H1 (cell line): ENCODE results near the gene CTBP2. TPM values are rescaled to one million over a fixed set of nuclear protein-coding genes. Genes with fewer than 3 reads are reported as not detected.

ENCODE experiments used
- CTCF ChIA-PET: fragments of 300-600 bp; sonication (Branson Sonifier 250); formaldehyde crosslinking; loops from one replicate; lab custom pipeline; 2021; ENCODE audit not compliant: partially characterized antibody; lab: Charles Lee
- POLR2A ChIA-PET: fragments of 300-600 bp; sonication (Branson Sonifier 250); formaldehyde crosslinking; loops from one replicate; lab custom pipeline; 2021; ENCODE audit warnings: inconsistent platforms; ENCODE audit not compliant: partially characterized antibody; lab: Charles Lee
- DNase-seq, 2 experiments: peaks; one replicate each; pipeline versions ENCODE4 v3.0.0 to v3.0.0-alpha.2; 2010 to 2022; ENCODE audit warnings: low spot score in 2 of 2, low read depth in 1 of 2, mixed read lengths in 1 of 2
- FAIRE-seq: peaks from 2 replicates; lab custom pipeline; 2011; peaks lifted over from hg19 to GRCh38; lab: Jason Lieb, UNC
- H2AFZ ChIP-seq: 2 replicates; pipeline ENCODE4 v1.8.1; 2012; ENCODE audit warnings: low read length, inconsistent platforms
- H2AK5ac ChIP-seq: 2 replicates; pipeline ENCODE4 v1.6.1; 2013; ENCODE audit warnings: low read depth, low read length
- H2BK120ac ChIP-seq: replicated peaks from 2 replicates; pipeline ENCODE3; 2013; ENCODE audit warnings: low read depth, low read length, inconsistent platforms
- H2BK12ac ChIP-seq: 2 replicates; pipeline ENCODE4 v1.6.1; 2013; ENCODE audit warnings: low read depth, low read length
- H2BK15ac ChIP-seq: 2 replicates; pipeline ENCODE4 v1.6.1; 2013; ENCODE audit warnings: low read length
- H2BK20ac ChIP-seq: 2 replicates; pipeline ENCODE4 v1.6.1; 2013; ENCODE audit warnings: low read length
- H2BK5ac ChIP-seq: 2 replicates; pipeline ENCODE4 v1.6.1; 2013; ENCODE audit warnings: low read depth, low read length
- H3K14ac ChIP-seq: 2 replicates; pipeline ENCODE4 v1.6.1; 2013; ENCODE audit warnings: inconsistent platforms; ENCODE audit not compliant: insufficient read length
- H3K18ac ChIP-seq: 2 replicates; pipeline ENCODE4 v1.6.1; 2013; ENCODE audit warnings: low read length; ENCODE audit errors: extremely low read depth
- H3K23ac ChIP-seq: 2 replicates; pipeline ENCODE4 v1.6.1; 2013; ENCODE audit warnings: inconsistent platforms; ENCODE audit not compliant: insufficient read length
- H3K23me2 ChIP-seq: 2 replicates; pipeline ENCODE4 v1.6.1; 2013; ENCODE audit warnings: low read depth, low read length
- H3K27ac ChIP-seq: 2 replicates; pipeline ENCODE4 v1.6.1; 2011; ENCODE audit warnings: low read depth, low read length, inconsistent platforms
- H3K27me3 ChIP-seq, 4 experiments: replicated peaks in 1 of 4; 1 replicate in 1 of 4; 2 replicates in 3 of 4; pipeline versions ENCODE4 v1.6.1 to v1.8.1; 2011 to 2013; ENCODE audit warnings: low read length in 3 of 4, mild to moderate bottlenecking in 3 of 4, inconsistent platforms in 2 of 4, mixed read lengths in 2 of 4, moderate library complexity in 1 of 4; ENCODE audit not compliant: control insufficient read depth in 3 of 4, insufficient read depth in 3 of 4; ENCODE audit errors: extremely low read depth in 1 of 4
- H3K36me3 ChIP-seq, 4 experiments: 2 replicates each; pipeline versions ENCODE4 v1.6.1 to v1.8.1; 2011 to 2013; ENCODE audit warnings: mild to moderate bottlenecking in 4 of 4, low read length in 3 of 4, moderate library complexity in 2 of 4, control low read depth in 1 of 4, inconsistent platforms in 1 of 4; ENCODE audit not compliant: insufficient read depth in 4 of 4, control insufficient read depth in 2 of 4
- H3K4ac ChIP-seq: replicated peaks from 2 replicates; pipeline ENCODE3; 2013; ENCODE audit warnings: low read length, low read depth, mixed read lengths, inconsistent platforms; ENCODE audit not compliant: insufficient read length
- H3K4me1 ChIP-seq, 4 experiments: replicated peaks in 1 of 4; 1 replicate in 1 of 4; 2 replicates in 3 of 4; pipeline versions ENCODE4 v1.6.1 to v1.8.1; 2011 to 2013; ENCODE audit warnings: low read length in 3 of 4, inconsistent platforms in 2 of 4, mixed read lengths in 1 of 4; ENCODE audit not compliant: insufficient read depth in 4 of 4, control insufficient read depth in 3 of 4
- H3K4me2 ChIP-seq, 2 experiments: 2 replicates each; pipeline versions ENCODE4 v1.6.1 to v1.8.1; 2011 to 2013; ENCODE audit warnings: low read depth in 2 of 2, low read length in 2 of 2, control low read depth in 1 of 2, inconsistent platforms in 1 of 2, mild to moderate bottlenecking in 1 of 2; ENCODE audit not compliant: insufficient read depth in 1 of 2
- H3K4me3 ChIP-seq, 4 experiments: fragments of 200-600, 300-600 bp in 1 of 4; sonication (generic), shearing (Covaris generic), sonication (Bioruptor Twin) in 1 of 4; 2 replicates each; pipeline versions ENCODE4 v1.5.1 to v1.8.1; 2011 to 2016; ENCODE audit warnings: low read length in 4 of 4, low read depth in 3 of 4, control low read depth in 2 of 4, inconsistent platforms in 2 of 4, mild to moderate bottlenecking in 2 of 4, mixed read lengths in 1 of 4, moderate library complexity in 1 of 4; ENCODE audit not compliant: insufficient read depth in 2 of 4; ENCODE audit errors: extremely low read depth in 1 of 4
- H3K56ac ChIP-seq: replicated peaks from 2 replicates; pipeline ENCODE3; 2013; ENCODE audit warnings: low read depth, mild to moderate bottlenecking, mixed read lengths, low read length, inconsistent platforms; ENCODE audit not compliant: insufficient read length
- H3K79me1 ChIP-seq: 2 replicates; pipeline ENCODE4 v1.6.1; 2013; ENCODE audit warnings: low read depth, low read length, control low read depth
- H3K79me2 ChIP-seq, 2 experiments: 2 replicates each; pipeline versions ENCODE4 v1.6.1 to v1.8.1; 2012 to 2013; ENCODE audit warnings: low read length in 2 of 2, mild to moderate bottlenecking in 2 of 2, inconsistent platforms in 1 of 2; ENCODE audit not compliant: insufficient read depth in 2 of 2, control insufficient read depth in 1 of 2
- H3K9ac ChIP-seq, 4 experiments: replicated peaks in 1 of 4; 1 replicate in 1 of 4; 2 replicates in 3 of 4; pipeline versions ENCODE4 v1.6.1 to v1.8.1; 2011 to 2013; ENCODE audit warnings: low read depth in 3 of 4, low read length in 3 of 4, control low read depth in 2 of 4, mild to moderate bottlenecking in 2 of 4, moderate library complexity in 2 of 4, inconsistent platforms in 1 of 4; ENCODE audit errors: extremely low read depth in 1 of 4
- H3K9me3 ChIP-seq, 2 experiments: 2 replicates each; pipeline versions ENCODE4 v1.6.1 to v1.8.1; 2012 to 2013; ENCODE audit warnings: mild to moderate bottlenecking in 2 of 2, moderate library complexity in 2 of 2, control low read depth in 1 of 2, inconsistent platforms in 1 of 2, low read depth in 1 of 2, low read length in 1 of 2, mixed read lengths in 1 of 2; ENCODE audit not compliant: insufficient read depth in 2 of 2
- H4K20me1 ChIP-seq, 2 experiments: replicated peaks in 1 of 2; 2 replicates each; pipeline versions ENCODE3 to v1.8.1; 2011 to 2013; ENCODE audit warnings: inconsistent platforms in 2 of 2, low read length in 2 of 2, mild to moderate bottlenecking in 1 of 2; ENCODE audit not compliant: insufficient read depth in 2 of 2, control insufficient read depth in 1 of 2
- H4K5ac ChIP-seq: 2 replicates; pipeline ENCODE4 v1.6.1; 2013; ENCODE audit warnings: low read length, low read depth, mixed read lengths, inconsistent platforms; ENCODE audit not compliant: insufficient read length
- H4K8ac ChIP-seq: 2 replicates; pipeline ENCODE4 v1.8.0; 2013; ENCODE audit warnings: mild to moderate bottlenecking, moderate library complexity, low read length, inconsistent platforms; ENCODE audit not compliant: insufficient read depth; ENCODE audit errors: extremely low read depth
- H4K91ac ChIP-seq: replicated peaks from 2 replicates; pipeline ENCODE3; 2013; ENCODE audit warnings: low read length, mixed read lengths, inconsistent platforms; ENCODE audit not compliant: insufficient read length
- ASH2L ChIP-seq: fragments of 200-600, 300-600 bp; sonication (generic); IDR thresholded peaks from one replicate; pipeline ENCODE4 v1.7.1; 2017; ENCODE audit warnings: low read length
- CHD2 ChIP-seq: IDR thresholded peaks from 2 replicates; pipeline ENCODE4 v1.6.1; 2012; ENCODE audit warnings: low read length, improper control_type of control experiment
- SAP30 ChIP-seq: fragments of 300-600 bp; sonication (generic); IDR thresholded peaks from 2 replicates; pipeline ENCODE4 v1.7.1; 2012; ENCODE audit warnings: low read length, moderate library complexity, mild to moderate bottlenecking, inconsistent platforms; ENCODE audit not compliant: insufficient read depth, insufficient replicate concordance
- SP1 ChIP-seq: IDR thresholded peaks from 2 replicates; pipeline ENCODE4 v1.6.1; 2011; ENCODE audit warnings: low read depth, low read length
- SP4 ChIP-seq: IDR thresholded peaks from 2 replicates; pipeline ENCODE4 v1.6.1; 2012; ENCODE audit warnings: low read length, inconsistent platforms
- SUZ12 ChIP-seq: fragments of 200-600 bp; sonication (generic); IDR thresholded peaks from 2 replicates; pipeline ENCODE4 v1.6.1; 2012; ENCODE audit warnings: mild to moderate bottlenecking, inconsistent platforms, low read length, moderate library complexity, mixed read lengths
- ZNF274 ChIP-seq: IDR thresholded peaks from 2 replicates; pipeline ENCODE4 v1.7.0; 2012; ENCODE audit warnings: low read length, borderline replicate concordance; ENCODE audit errors: extremely low read depth
- WGBS, 2 experiments: shearing (Covaris generic) in 1 of 2; methylation state at CpG; one replicate each; pipeline versions ENCODE4 v1.1.6 to v1.1.7; 2013 to 2015; ENCODE audit warnings: low lambda C conversion rate in 2 of 2, mixed read lengths in 2 of 2, inconsistent platforms in 1 of 2, low coverage in 1 of 2, missing lambda C conversion rate in 1 of 2; ENCODE audit not compliant: insufficient replicate concordance in 2 of 2, insufficient coverage in 1 of 2, insufficient read length in 1 of 2; ENCODE audit errors: extremely low coverage in 1 of 2, missing lambda C conversion rate in 1 of 2; 5-methylcytosine and 5-hydroxymethylcytosine counted together
- polyA plus RNA-seq, 7 experiments: library from polyadenylated mRNA; depleted of rRNA in 3 of 7; stranded (reverse) in 5 of 7; unstranded in 2 of 7; fragments of >200 nt in 5 of 7; fragments of 200-250 nt in 2 of 7; gene quantifications; 1 replicate in 5 of 7; 2 replicates in 1 of 7; 4 replicates in 1 of 7; pipeline versions ENCODE4 v1.2.1 to v1.2.3, GENCODE V29; 2011 to 2013; ENCODE audit warnings: missing spikeins in 2 of 7, mixed read lengths in 2 of 7
- total RNA-seq: library from RNA; stranded (reverse); fragmentation: NEBNext Ultra II Directional; extraction: Animal tissue kit (Norgen Biotek cat#: 25700); gene quantifications from 2 replicates; pipeline ENCODE4 v1.2.1, GENCODE V29; 2021
- TF ChIP-seq, protein P1 (sequence below): IDR thresholded peaks from 2 replicates; pipeline ENCODE4 v1.6.1; 2011; ENCODE audit warnings: low read depth, mild to moderate bottlenecking, low read length; ENCODE audit not compliant: insufficient read depth

The CTBP2 gene
- total and polyA plus RNA-seq, 2 of the 8 experiments (the other 6 are each of a cell fraction or from before 2014, with no cell fraction given): 208 to 221 TPM

DNA sequence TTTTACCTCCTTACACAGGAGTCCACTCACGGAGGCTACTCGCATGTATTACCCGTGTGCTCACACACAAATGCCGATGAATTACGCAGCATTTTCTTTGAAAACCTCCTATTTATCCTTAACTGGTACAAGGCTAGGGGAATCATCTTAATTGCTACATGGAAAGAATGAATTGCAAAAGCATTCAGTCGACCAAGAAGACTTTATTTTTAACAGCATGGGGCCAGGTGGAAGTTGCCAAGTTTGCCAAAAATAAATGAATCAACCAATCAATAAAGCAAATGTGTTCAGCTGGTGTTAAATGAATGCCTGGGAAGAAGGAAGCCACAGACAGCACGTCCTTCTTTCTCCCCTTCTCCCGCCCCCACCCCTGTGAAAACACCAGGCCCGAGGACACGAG, 55.8 kb downstream of the CTBP2 start:
- CTCF ChIA-PET: interaction anchor here (0.8 to 2.6 kb wide), 9 partner anchors 8 to 57 kb away, joined by 3 to 13 read pairs (median 5); no protein-coding TSS in a partner anchor
- peaks cover 7 to 69% (median 32%) of the 10 kb centered on the region in 4 experiments for H3K36me3 ChIP-seq
- H3K23ac ChIP-seq: no peak overlapping the region
- H2AK5ac ChIP-seq: no peak overlapping the region
- peaks cover 26% of the 10 kb centered on the region for H3K79me1 ChIP-seq
- no peak overlapping the region for H3K4ac ChIP-seq
- no peaks in the 10 kb centered on the region for H3K23me2 ChIP-seq
- H3K56ac ChIP-seq: no peak overlapping the region
- H3K27ac ChIP-seq: no peak overlapping the region
- H2BK5ac ChIP-seq: no peak overlapping the region; the same call in 1 of the 2 replicates
- H4K5ac ChIP-seq: no peak overlapping the region
- no peak overlapping the region for H3K14ac ChIP-seq
- H3K9me3 ChIP-seq: no peaks in the 10 kb centered on the region
- H3K4me3 ChIP-seq: no peak overlapping the region
- H3K4me1 ChIP-seq: peaks cover 20 to 43% (median 33%) of the 10 kb centered on the region in 4 experiments
- no peak overlapping the region for H4K8ac ChIP-seq
- H2BK120ac ChIP-seq: no peak overlapping the region
- H4K91ac ChIP-seq: no peak overlapping the region
- WGBS, 2 experiments: 79% methylated on average over 9 of the region's 10 CpGs; no CpG with 5 or more reads in 1 of the 2 experiments
- no peak overlapping the region for H2BK20ac ChIP-seq
- POLR2A ChIA-PET: interaction anchor here (1.0 to 2.3 kb wide), 3 partner anchors 14 to 21 kb away, joined by 3 to 4 read pairs (median 4); no protein-coding TSS in a partner anchor
- H3K9ac ChIP-seq: no peak overlapping the region
- DNase-seq: no peak
- H4K20me1 ChIP-seq: peaks cover 78 to 87% of the 10 kb centered on the region in 2 experiments
- H2BK15ac ChIP-seq: no peak overlapping the region
- no peak for FAIRE-seq
- peak overlapping the region in 1 of 2 experiments; percentile 21; a peak in 1 of 4 replicates for H3K4me2 ChIP-seq
- no peak overlapping the region for H2AFZ ChIP-seq
- peaks cover 55 to 100% of the 10 kb centered on the region in 2 experiments for H3K79me2 ChIP-seq
- H2BK12ac ChIP-seq: no peak overlapping the region
- H3K27me3 ChIP-seq: no peaks in the 10 kb centered on the region
- no peak overlapping the region for H3K18ac ChIP-seq
- TF ChIP-seq SAP30 (no peak), SP4 (no peak), CHD2 (no peak), ZNF274 (no peak), SP1 (no peak), ASH2L (no peak), SUZ12 (no peak)
- TF ChIP-seq, protein P1, sequence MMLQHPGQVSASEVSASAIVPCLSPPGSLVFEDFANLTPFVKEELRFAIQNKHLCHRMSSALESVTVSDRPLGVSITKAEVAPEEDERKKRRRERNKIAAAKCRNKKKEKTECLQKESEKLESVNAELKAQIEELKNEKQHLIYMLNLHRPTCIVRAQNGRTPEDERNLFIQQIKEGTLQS: no peak
